Bone marrow (tissue), 2 donors: ENCODE measurements around the gene NHERF1.
A peak's percentile ranks its signal among the peaks of the same experiment; 100 is the strongest.

Source experiments
- DNase-seq, 2 donors: peaks; one replicate each; lab custom pipeline; 2025; lab: John Stamatoyannopoulos, UW

NHERF1 gene

DNA sequence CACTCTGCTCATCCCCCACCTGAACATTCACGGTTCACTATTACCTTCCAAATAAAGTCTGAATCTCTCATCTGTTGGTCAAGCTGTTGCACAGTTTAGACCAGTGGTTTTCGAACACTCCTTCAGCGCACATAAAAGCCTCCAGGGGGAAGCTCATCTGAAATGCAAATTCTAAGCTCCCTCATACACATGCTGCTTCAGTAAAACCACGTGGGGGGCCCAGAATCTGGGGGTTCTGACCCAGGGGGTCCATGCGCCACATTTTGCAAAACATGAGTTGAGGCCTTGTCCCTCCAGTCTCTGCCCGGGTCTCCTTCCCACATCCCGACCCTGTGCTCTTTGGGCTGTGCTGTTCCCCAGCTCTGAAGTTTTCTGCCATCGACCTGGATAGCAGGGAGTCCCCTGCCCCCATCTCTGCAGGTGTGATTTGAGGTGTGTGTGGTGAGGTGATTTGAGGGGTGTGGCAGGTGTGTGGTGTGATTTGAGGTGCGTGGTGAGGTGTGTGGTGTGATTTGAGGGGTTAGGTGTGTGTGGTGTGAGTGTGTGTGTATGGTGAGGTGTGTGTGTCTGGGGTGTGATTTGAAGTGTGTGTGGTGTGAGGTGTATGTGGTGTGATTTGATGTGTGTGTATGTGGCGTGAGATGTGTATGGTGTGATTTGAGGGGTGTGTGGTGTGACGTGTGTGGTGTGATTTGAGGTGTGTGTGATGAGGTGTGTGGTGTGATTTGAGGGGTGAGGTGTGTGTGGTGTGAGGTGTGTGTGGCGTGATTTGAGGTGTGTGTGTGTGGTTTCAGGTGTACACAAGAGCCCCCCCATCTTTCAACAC lies 16.2 kb upstream of the NHERF1 start:
- DNase-seq = no peak

DNA sequence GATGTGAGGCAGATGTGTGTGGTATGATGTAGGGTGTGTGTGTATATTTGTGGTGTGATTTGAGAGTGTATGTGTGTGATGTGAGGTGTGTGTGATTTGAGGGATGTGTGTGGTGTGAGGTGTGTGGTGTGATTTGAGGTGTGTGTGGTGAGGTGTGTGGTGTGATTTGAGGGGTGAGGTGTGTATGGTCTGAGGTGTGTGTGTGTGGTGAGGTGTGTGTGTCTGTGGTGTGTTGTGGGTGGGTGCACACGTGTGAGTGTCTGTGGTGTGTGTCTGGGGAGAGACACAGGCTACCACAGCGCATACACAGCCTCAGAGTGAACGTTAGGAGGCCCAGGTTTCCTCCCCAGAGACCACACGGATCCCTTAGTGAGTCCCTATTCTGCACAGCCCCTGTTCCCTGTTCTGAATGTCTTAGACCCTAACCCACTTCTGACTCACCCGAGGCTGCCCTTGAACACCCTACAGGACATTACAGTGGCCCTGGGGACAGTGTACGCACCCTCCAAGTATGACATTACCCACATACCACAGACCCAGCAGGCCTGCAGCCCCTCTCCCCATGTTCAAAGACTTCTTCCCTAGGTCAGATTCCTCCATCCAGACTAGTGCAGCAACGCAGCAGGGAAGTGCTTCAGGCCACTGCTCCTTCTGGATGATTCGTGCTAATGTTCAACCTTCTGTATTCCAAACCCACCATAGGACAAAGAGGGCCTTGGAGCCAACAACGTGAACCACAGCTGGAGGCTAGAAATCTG lies 14.9 kb upstream of the NHERF1 start:
- no peak for DNase-seq

DNA sequence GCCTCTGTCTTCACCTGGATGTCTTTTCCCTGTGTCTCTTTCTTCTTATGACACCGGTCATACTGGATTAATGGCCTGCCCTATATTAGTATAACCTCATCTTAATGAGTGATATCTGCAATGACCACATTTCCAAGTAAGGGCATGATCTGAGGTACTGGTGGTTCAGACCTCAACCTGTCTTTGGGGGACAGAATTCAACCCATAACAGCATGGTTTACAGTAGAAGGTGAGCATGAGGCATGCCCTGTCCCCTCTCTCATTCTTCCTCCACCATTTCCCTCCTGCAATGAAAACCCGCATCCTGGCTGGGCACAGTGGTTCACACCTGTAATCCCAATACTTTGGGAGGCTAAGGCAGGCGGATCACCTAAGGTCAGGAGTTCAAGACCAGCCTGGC lies 14.2 kb upstream of the NHERF1 start:
- no peak for DNase-seq

DNA sequence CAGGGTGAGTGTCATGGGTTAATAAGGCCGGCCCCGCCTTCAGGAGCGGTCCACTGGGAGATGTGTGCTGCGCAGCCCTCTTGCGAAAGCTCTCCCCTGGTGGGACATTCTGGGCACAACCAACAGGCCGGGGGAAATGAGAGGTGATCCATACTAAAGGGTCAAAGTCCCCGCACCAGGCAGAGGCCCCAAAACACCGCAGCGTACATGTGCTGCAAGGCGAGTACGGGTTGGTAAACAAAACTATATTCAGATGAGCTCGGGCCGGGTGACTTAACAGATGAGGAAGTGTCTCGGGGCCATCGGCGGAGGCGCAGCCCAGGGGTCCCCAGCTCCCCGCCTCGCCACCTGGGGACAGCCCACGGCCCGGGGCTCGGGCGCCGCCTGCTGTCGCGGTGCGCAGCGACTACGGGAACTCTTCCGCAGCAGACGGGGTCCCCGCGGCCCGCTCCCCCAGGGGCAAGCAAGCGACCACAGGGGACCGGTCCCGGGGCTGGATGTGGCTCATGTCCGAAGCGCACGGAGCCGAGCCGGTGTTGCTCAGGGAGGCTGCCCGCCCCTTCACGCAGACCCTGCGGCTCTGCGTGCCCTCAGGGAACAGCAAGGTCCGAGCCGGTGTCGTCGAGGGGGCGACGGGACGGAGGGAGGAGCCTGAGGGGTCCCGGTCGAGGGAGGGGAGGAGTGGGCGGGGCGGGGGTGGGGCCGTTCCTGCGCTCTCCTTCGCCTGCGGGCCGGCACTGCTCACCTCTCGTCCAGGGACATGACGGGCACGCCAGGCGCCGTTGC lies 11.7 kb upstream of the NHERF1 start, which contains the start of gene RAB37:
TSS of gene RAB37 (plus strand) at position 744 of the 786 bp plus-strand sequence. CDS start at position 761, 17 bp downstream.
- DNase-seq = peak; percentile 66 to 80

DNA sequence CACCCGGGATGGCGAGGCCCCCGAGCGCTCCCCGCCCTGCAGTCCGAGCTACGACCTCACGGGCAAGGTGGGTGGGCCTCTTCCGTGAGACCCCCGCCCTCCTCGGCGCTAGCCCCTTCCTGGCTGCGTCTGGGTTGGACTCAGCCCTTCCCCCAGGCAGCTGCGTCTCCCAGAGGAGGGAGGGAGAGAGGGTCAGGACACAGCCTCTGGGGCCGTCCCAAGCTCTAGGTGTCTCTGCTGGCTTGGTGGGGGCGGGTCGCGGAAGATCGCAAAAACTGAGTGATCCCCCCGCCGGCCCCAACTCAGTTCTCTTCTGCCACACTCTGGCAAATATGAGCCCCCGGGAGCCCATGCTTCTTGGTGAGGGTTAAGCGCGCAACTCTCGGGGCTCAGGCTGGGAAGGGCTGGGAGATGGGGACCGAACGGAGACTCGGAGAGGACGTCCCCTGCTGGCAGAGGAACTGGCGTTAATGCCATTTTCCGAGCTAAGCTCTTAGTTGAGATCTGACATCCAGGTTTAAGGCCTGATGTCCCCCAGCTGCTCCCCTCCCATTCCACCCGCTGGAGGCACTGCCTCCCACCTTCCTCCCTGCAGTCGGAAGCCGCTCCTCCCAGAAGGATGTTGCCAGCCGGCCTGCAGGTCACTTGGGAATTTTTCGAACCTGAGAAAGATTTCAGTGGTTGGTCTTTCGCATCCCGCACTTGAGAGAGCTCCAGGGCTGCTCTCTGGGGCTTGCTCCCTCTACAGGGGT lies 11.0 kb upstream of the NHERF1 start:
- DNase-seq = peak; percentile 46 to 55

DNA sequence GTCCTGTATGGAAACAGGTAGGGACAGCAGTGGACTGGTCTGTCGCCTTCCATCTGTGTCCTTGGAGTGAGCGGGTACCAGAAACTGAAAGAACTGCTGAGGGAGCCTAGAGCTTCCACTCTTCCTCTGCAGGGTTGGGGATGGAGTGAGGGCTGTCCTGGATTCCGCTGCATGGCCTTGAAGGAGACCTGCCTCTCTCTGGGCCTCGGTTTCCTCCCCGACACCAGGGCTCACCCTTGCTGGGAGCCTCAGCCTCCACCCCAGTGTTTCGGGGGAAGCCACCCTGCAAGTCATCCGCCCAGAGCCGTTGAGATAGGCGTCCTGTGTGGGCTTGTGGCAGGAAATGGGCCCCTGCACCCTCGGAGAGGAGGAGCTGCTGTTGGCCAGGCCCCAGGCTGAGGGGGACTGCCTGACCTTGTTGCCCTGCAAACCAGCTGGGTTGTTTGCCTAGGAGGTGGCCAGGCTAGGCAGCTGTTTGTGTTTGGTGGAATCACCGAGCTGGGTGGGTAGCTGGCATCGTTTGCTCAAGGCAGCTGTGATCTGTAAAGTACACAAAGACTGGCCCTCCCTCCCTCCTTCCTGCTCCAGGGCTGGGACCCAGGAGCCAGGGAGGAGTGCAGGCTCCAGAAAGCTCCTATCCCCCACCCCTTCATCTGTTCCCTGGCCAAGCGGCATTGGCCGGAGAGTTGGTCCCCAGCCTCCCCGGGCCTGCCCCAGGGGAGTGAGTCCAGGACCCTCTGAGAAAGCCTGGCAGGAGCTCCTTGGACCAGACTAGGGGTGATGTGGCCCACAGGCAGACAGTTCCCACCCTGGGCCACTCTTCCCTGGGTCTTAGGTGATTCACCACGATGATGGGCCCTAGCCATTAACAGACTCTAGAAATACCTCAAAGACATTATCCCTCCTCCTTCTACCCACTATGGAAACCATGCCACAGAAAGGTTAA lies 10.1 kb upstream of the NHERF1 start:
- DNase-seq = peak in 1 of 2 donors; percentile 81

DNA sequence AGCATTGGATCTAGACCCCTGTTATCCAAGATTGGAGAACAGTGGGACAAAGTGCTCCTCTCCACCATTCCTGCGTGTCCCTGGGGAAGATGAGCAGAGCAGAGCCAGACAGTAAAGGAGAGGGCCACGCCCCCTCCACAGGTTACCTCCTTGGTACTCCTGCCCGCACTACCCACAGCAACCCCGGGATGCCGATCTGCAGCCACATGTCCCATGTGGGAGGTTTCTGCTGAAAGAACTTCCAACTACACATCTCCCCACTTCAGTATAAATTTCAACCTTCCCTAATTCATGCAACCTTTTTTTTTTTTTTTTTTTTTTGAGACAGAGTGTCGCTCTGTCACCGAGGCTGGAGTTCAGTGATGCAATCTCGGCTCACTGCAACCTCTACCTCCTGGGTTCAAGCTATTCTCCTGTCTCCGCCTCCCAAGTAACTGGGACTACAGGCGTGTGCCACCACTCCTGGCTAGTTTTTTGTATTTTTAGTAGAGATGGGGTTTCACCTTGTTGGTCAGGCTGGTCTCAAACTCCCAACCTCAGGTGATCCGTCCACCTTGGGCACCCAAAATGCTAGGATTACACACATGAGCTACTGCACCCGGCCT lies 9.1 kb upstream of the NHERF1 start:
- no peak for DNase-seq

DNA sequence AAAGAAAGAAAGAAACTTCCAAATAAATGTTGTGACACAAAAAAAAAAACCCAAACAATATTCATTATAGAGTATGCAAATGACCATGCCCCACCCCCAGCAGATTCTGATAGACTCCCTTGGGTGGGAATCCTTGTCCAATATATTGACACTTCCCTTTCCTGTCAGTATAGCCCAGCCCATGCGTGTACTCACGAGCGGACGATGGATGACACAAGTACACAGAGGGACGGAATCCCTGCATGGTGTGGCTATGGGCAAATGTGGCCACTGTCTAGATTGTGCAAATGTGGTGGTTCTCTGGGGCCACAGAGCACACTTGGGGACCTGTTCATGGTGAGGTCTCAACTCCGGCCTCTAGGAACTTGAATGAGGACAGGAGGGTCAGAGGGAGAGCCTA lies 8.3 kb upstream of the NHERF1 start:
- DNase-seq = no peak

DNA sequence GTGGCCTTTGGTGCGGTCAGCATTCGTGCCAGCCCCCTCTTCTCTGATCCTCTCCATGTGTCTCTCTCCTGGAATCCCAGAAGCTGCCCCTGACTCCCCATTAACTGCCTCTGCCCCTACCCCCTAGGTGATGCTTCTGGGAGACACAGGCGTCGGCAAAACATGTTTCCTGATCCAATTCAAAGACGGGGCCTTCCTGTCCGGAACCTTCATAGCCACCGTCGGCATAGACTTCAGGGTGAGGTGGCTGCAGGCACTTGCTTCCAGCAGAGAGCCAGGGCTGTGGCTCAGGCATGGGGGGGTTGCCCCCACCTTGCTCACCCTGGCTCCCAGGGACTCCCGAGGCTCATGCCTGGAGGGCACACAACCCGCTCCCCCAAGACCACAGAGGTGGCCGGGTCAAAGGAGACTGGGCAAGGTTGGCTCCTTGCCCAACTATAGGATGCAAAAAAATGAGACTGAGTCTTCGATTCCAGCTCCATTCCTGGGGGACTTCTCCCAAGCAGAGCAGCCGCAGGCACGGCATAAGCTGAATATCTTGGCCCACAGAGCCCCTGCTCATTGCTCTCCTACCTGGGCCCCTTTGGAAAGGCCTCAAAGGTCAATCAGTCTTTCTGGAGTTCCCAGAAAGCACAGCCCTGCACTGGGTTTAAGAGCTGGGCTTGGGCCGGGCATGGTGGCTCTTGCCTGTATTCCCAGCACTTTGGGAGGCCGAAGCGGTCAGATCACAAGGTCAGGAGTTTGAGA lies 7.6 kb upstream of the NHERF1 start:
- no peak for DNase-seq

DNA sequence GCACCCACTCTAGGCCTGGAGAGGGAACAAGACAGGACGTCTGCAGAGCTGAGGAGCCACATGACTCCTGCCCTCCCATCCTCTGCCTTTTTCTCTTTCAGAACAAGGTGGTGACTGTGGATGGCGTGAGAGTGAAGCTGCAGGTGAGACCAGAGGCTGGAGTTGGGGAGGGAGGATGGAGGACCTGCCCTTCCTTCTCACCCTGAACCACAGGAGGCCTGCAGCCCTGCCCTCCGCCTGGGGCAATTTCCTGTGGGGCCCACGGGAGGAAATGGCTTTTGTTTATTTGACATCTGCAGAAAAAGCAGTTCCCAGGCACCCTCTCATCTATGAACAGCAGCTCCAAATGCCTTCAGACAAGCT lies 6.3 kb upstream of the NHERF1 start:
- DNase-seq = peak in 1 of 2 donors; percentile 71

DNA sequence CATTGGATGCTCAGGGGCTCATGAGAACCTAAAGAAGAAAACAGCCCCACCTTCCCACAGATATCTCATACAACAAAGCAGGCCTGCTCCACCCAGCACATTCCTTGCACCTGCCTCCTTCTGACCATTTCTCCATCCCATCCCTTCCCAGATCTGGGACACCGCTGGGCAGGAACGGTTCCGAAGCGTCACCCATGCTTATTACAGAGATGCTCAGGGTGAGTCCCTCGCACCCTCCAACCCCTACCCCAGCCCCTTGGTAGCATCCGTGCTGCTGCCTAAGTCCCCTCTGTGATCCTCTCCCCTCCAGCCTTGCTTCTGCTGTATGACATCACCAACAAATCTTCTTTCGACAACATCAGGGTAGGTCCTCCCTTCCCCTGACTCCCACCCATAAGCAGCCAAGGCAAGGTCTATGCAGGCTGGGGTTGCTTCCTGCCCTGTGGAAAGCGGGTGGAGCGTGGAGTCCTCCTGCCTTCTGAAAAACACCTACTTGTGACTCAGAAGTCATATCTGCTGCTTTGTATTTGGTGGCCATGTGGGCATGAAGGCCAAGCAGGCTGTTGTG lies 5.4 kb upstream of the NHERF1 start:
- DNase-seq = no peak

DNA sequence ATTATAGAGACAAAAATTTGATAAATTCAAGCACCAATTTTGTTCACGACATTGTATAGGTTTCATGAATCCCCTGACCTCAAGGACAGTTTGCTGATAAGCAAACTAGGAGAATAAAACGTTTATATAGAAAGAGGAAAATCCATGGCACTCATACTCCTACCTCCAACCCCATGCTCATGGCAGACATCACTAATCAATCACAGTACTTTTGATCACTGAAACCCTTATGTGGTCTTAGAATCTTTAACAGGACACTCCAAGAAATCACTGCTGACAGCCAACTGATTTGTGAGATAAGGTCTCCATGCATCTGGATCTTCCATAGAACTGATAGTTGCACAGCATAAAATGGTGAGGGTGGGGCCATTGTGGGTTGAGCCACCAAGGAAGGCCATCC lies 4.7 kb upstream of the NHERF1 start:
- no peak for DNase-seq

DNA sequence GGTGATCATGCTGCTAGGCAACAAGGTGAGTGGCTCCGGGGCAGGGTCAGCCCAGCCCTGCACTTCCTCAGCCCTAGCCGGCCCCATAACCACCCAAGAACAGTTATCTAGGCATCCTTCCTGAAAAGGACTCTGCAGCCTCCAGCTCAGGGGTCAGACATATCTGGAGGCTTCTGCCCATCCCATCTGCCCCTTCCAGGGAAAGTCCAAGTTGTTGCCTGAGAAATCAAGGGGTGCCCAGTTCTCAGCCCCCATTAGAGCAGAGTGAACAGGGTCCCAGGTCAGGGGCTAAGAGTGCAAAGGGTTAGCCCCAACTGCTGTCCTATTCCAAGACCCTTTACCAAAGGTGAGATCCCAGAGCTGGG lies 4.1 kb upstream of the NHERF1 start:
- no peak for DNase-seq

DNA sequence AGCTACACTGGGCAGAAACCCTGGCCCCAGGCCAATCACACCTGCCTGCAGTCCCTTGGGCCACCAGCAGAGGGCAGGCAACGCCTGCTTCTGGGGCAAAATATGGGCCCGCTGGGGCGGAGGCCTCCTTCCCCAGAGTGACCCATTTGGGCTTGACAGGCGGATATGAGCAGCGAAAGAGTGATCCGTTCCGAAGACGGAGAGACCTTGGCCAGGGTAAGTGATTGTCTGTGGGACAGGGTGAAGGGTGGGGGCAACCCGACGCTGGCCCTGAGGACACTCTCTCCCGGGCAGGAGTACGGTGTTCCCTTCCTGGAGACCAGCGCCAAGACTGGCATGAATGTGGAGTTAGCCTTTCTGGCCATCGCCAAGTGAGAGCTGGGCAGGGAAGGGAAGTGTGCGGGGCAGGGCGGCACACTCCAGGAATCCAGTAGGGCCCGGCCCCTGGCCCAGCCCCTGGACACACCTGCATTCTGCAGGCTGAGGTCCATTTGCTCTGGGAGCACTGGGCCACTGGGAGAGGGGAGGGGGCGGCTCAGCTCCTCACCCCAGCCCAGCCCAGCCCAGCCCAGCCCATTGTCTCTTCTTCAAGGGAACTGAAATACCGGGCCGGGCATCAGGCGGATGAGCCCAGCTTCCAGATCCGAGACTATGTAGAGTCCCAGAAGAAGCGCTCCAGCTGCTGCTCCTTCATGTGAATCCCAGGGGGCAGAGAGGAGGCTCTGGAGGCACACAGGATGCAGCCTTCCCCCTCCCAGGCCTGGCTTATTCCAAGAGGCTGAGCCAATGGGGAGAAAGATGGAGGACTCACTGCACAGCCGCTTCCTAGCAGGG lies 3.5 kb upstream of the NHERF1 start:
- peak; percentile 9 to 67 for DNase-seq

DNA sequence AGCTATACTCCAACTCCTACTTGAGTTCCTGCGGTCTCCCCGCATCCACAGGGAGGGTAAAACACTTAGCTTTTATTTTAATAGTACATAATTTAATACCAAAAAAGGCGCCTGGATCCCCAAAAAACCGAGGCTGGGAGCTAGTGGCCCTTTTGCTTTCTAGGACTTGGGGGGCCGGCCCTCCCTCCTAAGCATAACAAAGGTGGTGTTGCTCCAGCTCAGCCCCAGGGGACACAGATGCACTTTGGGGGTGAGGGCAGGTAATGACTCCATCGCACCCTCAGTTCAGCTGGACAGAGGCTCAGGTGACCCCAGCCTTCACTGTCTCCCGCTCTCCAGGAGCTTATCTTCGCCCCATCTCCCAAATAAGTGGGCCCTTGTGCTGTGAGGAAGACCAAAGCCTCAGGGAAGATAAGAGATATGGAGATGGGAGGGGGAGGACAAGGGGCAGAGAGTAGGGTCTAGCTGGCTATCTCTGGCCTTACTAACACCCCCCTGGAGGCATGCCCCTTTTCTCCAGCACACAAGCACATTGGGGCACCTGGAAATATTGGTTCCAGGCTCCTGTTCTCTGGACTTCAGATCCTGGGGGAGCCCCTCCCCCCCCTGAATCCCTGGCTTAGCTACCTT lies 2.8 kb upstream of the NHERF1 start:
- DNase-seq = no peak

DNA sequence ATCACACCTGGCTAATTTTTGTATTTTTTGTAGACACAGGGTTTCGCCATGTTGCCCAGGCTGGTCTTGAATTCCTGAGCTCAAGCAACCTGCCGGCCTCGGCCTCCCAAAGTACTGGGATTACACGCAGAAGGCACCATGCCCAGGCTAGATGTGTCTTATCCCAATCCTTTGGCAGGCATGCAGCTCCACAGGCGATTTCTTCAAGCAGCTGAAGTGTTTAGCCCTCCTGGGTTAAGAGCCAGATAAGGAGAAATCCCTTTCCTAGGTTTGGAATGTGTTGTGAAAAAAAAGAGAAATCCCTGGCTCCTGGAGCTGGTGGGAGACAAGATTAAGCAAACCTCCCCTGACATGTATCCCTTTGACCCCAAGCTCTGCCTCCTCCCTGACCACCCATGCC lies 2.1 kb upstream of the NHERF1 start:
- no peak for DNase-seq

DNA sequence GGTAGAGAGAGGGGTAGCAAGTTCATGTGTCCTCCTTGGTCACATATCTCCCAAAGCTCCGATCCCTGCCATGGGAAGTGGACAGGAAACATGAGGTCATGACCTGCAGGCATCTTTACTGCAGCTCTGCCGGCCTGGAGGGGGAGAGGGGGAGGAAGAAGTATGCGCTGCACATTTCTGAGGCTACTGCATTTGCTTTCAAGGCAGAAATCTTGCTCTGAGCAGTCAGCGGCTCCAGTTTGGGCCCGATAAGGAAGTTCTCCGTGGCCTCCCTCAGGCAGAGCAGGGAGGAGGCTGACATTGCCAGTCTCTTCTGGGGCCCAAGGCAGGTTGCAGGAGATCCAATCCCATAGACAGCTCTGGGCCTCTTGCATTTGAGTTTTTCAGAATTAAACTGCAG lies 1.5 kb upstream of the NHERF1 start:
- DNase-seq = peak in 1 of 2 donors; percentile 23

DNA sequence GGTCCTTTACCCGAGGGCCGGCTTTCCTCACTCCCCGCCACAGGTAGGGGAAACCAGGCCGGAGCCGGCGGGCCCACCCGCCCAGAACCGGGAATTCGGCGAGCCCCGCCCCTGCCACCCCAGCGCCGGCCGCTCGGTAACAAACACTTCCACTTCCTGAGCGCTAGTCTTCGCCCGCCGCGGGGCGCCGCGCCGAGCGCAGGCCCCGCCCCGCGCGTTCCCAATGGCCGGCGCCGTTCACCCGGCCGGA lies 224 bp upstream of the NHERF1 start:
- DNase-seq = no peak
